Calu3 (cell line): ENCODE measurements around the gene LYPD3. TPM values are rescaled to one million over a fixed set of nuclear protein-coding genes. Genes with fewer than 3 reads are reported as not detected.
A peak's percentile ranks its signal among the peaks of the same experiment; 100 is the strongest.

ENCODE experiments used
- BruUV-seq: library from RNA; stranded (reverse); fragments of 400-500 nt; replicated peaks from 2 replicates; lab custom pipeline; 2021; lab: Mats Ljungman, UMichigan
- CTCF ChIA-PET: fragments of 300-600 bp; sonication (Branson Sonifier 250); formaldehyde crosslinking; loops from one replicate; lab custom pipeline; 2022; ENCODE audit warnings: antibody characterized with exemption; lab: Charles Lee
- DNase-seq: peaks from one replicate; pipeline ENCODE4 v3.0.0; 2022
- H3K27ac Mint-ChIP-seq: one replicate; pipeline ENCODE4 v1.8.0; 2022; ENCODE audit warnings: mixed read lengths; ENCODE audit not compliant: unreplicated experiment
- H3K27me3 Mint-ChIP-seq: one replicate; pipeline ENCODE4 v1.8.0; 2022; ENCODE audit warnings: mixed read lengths; ENCODE audit not compliant: unreplicated experiment
- H3K36me3 Mint-ChIP-seq: one replicate; pipeline ENCODE4 v1.8.0; 2022; ENCODE audit warnings: mild to moderate bottlenecking, moderate library complexity, mixed read lengths; ENCODE audit not compliant: insufficient read depth, unreplicated experiment
- H3K4me1 Mint-ChIP-seq: one replicate; pipeline ENCODE4 v1.8.0; 2022; ENCODE audit warnings: mild to moderate bottlenecking, low read depth, mixed read lengths; ENCODE audit not compliant: unreplicated experiment
- H3K4me3 Mint-ChIP-seq: one replicate; pipeline ENCODE4 v1.8.0; 2022; ENCODE audit warnings: mild to moderate bottlenecking, low read depth, moderate library complexity, mixed read lengths; ENCODE audit not compliant: unreplicated experiment
- H3K9me3 Mint-ChIP-seq: one replicate; pipeline ENCODE4 v1.8.0; 2022; ENCODE audit warnings: low read depth, mixed read lengths; ENCODE audit not compliant: unreplicated experiment
- intact Hi-C: fragments of 100-400 bp; cut with micrococcal nuclease; formaldehyde crosslinking; loops from one replicate; pipeline ENCODE4 v1.10.0; 2022; ENCODE audit not compliant: unreplicated experiment
- total RNA-seq: library from RNA; stranded (reverse); gene quantifications from 2 replicates; pipeline ENCODE4 v1.2.3, GENCODE V29; 2022
- TF ChIP-seq, protein P1 (sequence below): fragments of 200-600 bp; IDR thresholded peaks from one replicate; pipeline ENCODE4 v1.8.0; 2022; ENCODE audit warnings: antibody characterized with exemption; ENCODE audit not compliant: unreplicated experiment

LYPD3 gene
- total RNA-seq, 1 experiment from 2014 or later: 6.6 TPM

GRCh38 chr19:43501661-43502418 lies 36.4 kb upstream of the LYPD3 start:
- intact Hi-C loops: no loop called here
- no peaks in the 10 kb centered on the region for H3K27me3 Mint-ChIP-seq
- H3K4me3 Mint-ChIP-seq: no peak overlapping the region
- CTCF ChIA-PET: interaction anchor here (0.6 kb wide), 2 partner anchors 39 to 176 kb away, joined by 3 read pairs; no protein-coding TSS in a partner anchor
- TF ChIP-seq, protein P1, sequence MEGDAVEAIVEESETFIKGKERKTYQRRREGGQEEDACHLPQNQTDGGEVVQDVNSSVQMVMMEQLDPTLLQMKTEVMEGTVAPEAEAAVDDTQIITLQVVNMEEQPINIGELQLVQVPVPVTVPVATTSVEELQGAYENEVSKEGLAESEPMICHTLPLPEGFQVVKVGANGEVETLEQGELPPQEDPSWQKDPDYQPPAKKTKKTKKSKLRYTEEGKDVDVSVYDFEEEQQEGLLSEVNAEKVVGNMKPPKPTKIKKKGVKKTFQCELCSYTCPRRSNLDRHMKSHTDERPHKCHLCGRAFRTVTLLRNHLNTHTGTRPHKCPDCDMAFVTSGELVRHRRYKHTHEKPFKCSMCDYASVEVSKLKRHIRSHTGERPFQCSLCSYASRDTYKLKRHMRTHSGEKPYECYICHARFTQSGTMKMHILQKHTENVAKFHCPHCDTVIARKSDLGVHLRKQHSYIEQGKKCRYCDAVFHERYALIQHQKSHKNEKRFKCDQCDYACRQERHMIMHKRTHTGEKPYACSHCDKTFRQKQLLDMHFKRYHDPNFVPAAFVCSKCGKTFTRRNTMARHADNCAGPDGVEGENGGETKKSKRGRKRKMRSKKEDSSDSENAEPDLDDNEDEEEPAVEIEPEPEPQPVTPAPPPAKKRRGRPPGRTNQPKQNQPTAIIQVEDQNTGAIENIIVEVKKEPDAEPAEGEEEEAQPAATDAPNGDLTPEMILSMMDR: no peak
- H3K4me1 Mint-ChIP-seq: peaks cover 35% of the 10 kb centered on the region
- peaks cover 25% of the 10 kb centered on the region for H3K36me3 Mint-ChIP-seq
- H3K27ac Mint-ChIP-seq: no peak overlapping the region
- DNase-seq: no peak
- no TSS peak for BruUV-seq
- H3K9me3 Mint-ChIP-seq: no peaks in the 10 kb centered on the region

- no peak for DNase-seq
- CTCF ChIA-PET: interaction anchor here (0.6 to 0.9 kb wide), 3 partner anchors 11 to 29 kb away, joined by 4 to 5 read pairs (median 4); no protein-coding TSS in a partner anchor
- TF ChIP-seq, protein P1: no peak
- intact Hi-C loops: no loop called here
- Mint-ChIP-seq H3K36me3 (peaks cover 13% of the 10 kb centered on the region), H3K9me3 (no peaks in the 10 kb centered on the region), H3K27ac (no peak overlapping the region), H3K4me1 (peaks cover 25% of the 10 kb centered on the region), H3K27me3 (no peaks in the 10 kb centered on the region), H3K4me3 (no peak overlapping the region)
- no TSS peak for BruUV-seq
Observed at GRCh38 chr19:43499042-43499441, 33.6 kb upstream of the LYPD3 start.

DNA sequence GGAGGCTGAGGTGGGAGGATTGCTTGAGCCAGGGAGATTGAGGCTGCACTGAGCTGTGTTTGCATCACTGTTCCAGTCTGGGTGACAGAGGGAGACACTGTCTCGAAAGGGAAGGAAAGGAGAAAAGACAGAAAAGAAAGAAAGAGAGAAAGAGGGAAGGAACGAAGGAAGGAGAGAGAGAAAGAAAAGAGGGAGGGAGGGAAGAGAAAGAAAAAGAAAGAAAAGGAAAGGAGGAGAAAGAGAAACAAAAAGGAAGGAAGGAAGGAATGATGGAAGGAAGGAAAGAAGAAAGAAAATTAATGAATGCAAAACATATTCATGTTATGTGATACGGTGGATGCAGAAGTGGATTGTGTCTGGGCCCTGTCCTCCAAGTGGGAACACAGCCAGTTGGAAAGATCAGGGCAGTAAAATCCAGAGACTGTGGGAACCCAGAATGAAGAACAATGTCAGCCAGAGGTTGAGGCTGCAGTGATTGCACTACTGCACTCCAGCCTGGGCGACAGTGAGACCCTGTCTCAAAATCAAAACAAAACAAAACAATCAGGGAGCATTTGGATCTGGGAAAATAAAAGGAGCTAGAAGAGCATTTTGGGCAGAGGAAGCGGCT lies 32.9 kb upstream of the LYPD3 start:
- Mint-ChIP-seq H3K4me1 (peaks cover 18% of the 10 kb centered on the region), H3K27me3 (no peaks in the 10 kb centered on the region), H3K4me3 (no peak overlapping the region), H3K9me3 (no peaks in the 10 kb centered on the region), H3K27ac (peak overlapping the region; percentile 6), H3K36me3 (peaks cover 6% of the 10 kb centered on the region)
- DNase-seq: no peak
- TF ChIP-seq, protein P1: no peak
- CTCF ChIA-PET: interaction anchor here (0.9 kb wide), 1 partner anchor 12 kb away, joined by 5 read pairs; no protein-coding TSS in a partner anchor
- no TSS peak for BruUV-seq
- intact Hi-C loops: no loop called here

DNA sequence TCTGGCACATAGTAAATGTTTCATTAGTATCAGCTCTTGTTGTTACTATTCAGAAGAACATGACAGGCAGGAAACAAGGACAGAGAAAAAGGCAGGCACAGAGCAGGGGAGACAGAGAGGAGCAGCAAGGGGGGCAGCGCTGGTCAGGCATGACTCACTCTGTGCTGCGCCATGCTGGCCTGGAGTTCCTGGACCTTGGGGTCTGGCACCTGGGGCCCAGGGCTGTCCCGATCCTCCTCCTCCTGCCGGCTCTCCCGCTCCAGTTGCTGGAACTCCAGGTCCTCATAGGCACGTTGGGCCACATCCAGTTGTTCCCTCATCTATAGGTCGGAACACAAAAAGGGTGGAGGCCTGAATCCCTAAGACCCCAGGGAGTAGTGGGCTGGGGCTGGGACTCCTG lies 31.6 kb upstream of the LYPD3 start:
- BruUV-seq: no TSS peak
- intact Hi-C loops: no loop called here
- CTCF ChIA-PET: no interaction called here
- Mint-ChIP-seq H3K27ac (no peak overlapping the region), H3K9me3 (no peaks in the 10 kb centered on the region), H3K36me3 (no peaks in the 10 kb centered on the region), H3K4me3 (no peak overlapping the region), H3K27me3 (no peaks in the 10 kb centered on the region), H3K4me1 (peaks cover 9% of the 10 kb centered on the region)
- TF ChIP-seq, protein P1: no peak
- DNase-seq: no peak
